ENCODE results near the gene USP17L20. TPM values are rescaled to one million over a fixed set of nuclear protein-coding genes. Genes with fewer than 3 reads are reported as not detected.
"Not testable (repeated sequence)": the region's sequence is repeated elsewhere in the genome, so short reads cannot be mapped to it uniquely, and the experiment has no call there.

USP17L20 gene
- total and polyA plus RNA-seq, 2 experiments from 2014 or later: not detected

- H3K36me3 ChIP-seq (ENCODE audit: low read depth); H2AFZ ChIP-seq; H3K9me3 ChIP-seq (ENCODE audit: low read depth); DNase-seq; H4K20me1 ChIP-seq (ENCODE audit: insufficient read depth); H3K79me2 ChIP-seq (ENCODE audit: insufficient read depth); H3K4me3 ChIP-seq; H3K4me2 ChIP-seq (ENCODE audit: unreplicated experiment); H3K9me2 ChIP-seq (ENCODE audit: insufficient read depth); H3F3A ChIP-seq (ENCODE audit: insufficient read depth); in situ Hi-C loops (cut with MboI); H3K27ac ChIP-seq; H3K4me1 ChIP-seq (ENCODE audit: insufficient read depth); H3K27me3 ChIP-seq (replicated peaks; ENCODE audit: insufficient read depth); H3K9ac ChIP-seq: not testable (repeated sequence)
- WGBS, 2 experiments (ENCODE audit: low coverage in 1 of 2, low lambda C conversion rate in 2 of 2, missing lambda C conversion rate in 2 of 2): 40% methylated on average over 3 to 4 of the region's 12 CpGs
Measured at GRCh38 chr4:9238461-9238860, 19.5 kb upstream of the USP17L20 start.

GRCh38 chr4:9243579-9243978 is 14.3 kb upstream of the USP17L20 start, which contains the start of gene USP17L17:
Gene USP17L17 (plus strand): TSS chr4:9243879. CDS start chr4:9243879, 0 bp downstream.
- H3K36me3 ChIP-seq (ENCODE audit: low read depth); H3K27me3 ChIP-seq (replicated peaks; ENCODE audit: insufficient read depth); H2AFZ ChIP-seq; H3K4me1 ChIP-seq (ENCODE audit: insufficient read depth); DNase-seq; H3K9me3 ChIP-seq (ENCODE audit: low read depth); H3F3A ChIP-seq (ENCODE audit: insufficient read depth); H3K4me3 ChIP-seq; H3K79me2 ChIP-seq (ENCODE audit: insufficient read depth); in situ Hi-C loops (cut with MboI); H3K4me2 ChIP-seq (ENCODE audit: unreplicated experiment); H3K9me2 ChIP-seq (ENCODE audit: insufficient read depth); H3K9ac ChIP-seq; H4K20me1 ChIP-seq (ENCODE audit: insufficient read depth); H3K27ac ChIP-seq: not testable (repeated sequence)
- 61 to 67% methylated on average over 12 of the region's 14 CpGs for WGBS, 2 experiments (ENCODE audit: low coverage in 1 of 2, low lambda C conversion rate in 2 of 2, missing lambda C conversion rate in 2 of 2)

GRCh38 chr4:9247953-9248680 is 9.8 kb upstream of the USP17L20 start, which contains the start of gene USP17L18:
Gene USP17L18 (plus strand): TSS chr4:9248630. CDS start chr4:9248630, 0 bp downstream.
- H2AFZ ChIP-seq; H3K9me3 ChIP-seq (ENCODE audit: low read depth); H3K27me3 ChIP-seq (replicated peaks; ENCODE audit: insufficient read depth); H3K9ac ChIP-seq; H3K27ac ChIP-seq; DNase-seq; H3K4me1 ChIP-seq (ENCODE audit: insufficient read depth); in situ Hi-C loops (cut with MboI); H3K9me2 ChIP-seq (ENCODE audit: insufficient read depth); H3K79me2 ChIP-seq (ENCODE audit: insufficient read depth); H3K36me3 ChIP-seq (ENCODE audit: low read depth); H3K4me2 ChIP-seq (ENCODE audit: unreplicated experiment); H4K20me1 ChIP-seq (ENCODE audit: insufficient read depth); H3F3A ChIP-seq (ENCODE audit: insufficient read depth); H3K4me3 ChIP-seq: not testable (repeated sequence)
- WGBS, 2 experiments (ENCODE audit: low coverage in 1 of 2, low lambda C conversion rate in 2 of 2, missing lambda C conversion rate in 2 of 2): 60% methylated on average over 17 to 18 of the region's 26 CpGs

GRCh38 chr4:9253078-9253477 is 4.8 kb upstream of the USP17L20 start, which contains the start of gene USP17L19:
Gene USP17L19 (plus strand): TSS chr4:9253378. CDS start chr4:9253378, 0 bp downstream.
- H4K20me1 ChIP-seq (ENCODE audit: insufficient read depth); H3K27me3 ChIP-seq (replicated peaks; ENCODE audit: insufficient read depth); H2AFZ ChIP-seq; H3F3A ChIP-seq (ENCODE audit: insufficient read depth); H3K9ac ChIP-seq; H3K4me3 ChIP-seq; DNase-seq; H3K79me2 ChIP-seq (ENCODE audit: insufficient read depth); H3K27ac ChIP-seq; in situ Hi-C loops (cut with MboI); H3K4me2 ChIP-seq (ENCODE audit: unreplicated experiment); H3K9me2 ChIP-seq (ENCODE audit: insufficient read depth); H3K36me3 ChIP-seq (ENCODE audit: low read depth); H3K9me3 ChIP-seq (ENCODE audit: low read depth); H3K4me1 ChIP-seq (ENCODE audit: insufficient read depth): not testable (repeated sequence)
- WGBS, 2 experiments (ENCODE audit: low coverage in 1 of 2, low lambda C conversion rate in 2 of 2, missing lambda C conversion rate in 2 of 2): no CpG with 5 or more reads among the region's 13 CpGs

- H3K27me3 ChIP-seq (replicated peaks; ENCODE audit: insufficient read depth); H3K9me2 ChIP-seq (ENCODE audit: insufficient read depth); H3K9me3 ChIP-seq (ENCODE audit: low read depth); H3K4me1 ChIP-seq (ENCODE audit: insufficient read depth); H3K27ac ChIP-seq; H3F3A ChIP-seq (ENCODE audit: insufficient read depth); H3K4me2 ChIP-seq (ENCODE audit: unreplicated experiment); H4K20me1 ChIP-seq (ENCODE audit: insufficient read depth); H3K4me3 ChIP-seq; H3K79me2 ChIP-seq (ENCODE audit: insufficient read depth); DNase-seq; H3K9ac ChIP-seq; H2AFZ ChIP-seq; H3K36me3 ChIP-seq (ENCODE audit: low read depth); in situ Hi-C loops (cut with MboI): not testable (repeated sequence)
- no CpG with 5 or more reads among the region's 13 CpGs for WGBS, 2 experiments (ENCODE audit: low coverage in 1 of 2, low lambda C conversion rate in 2 of 2, missing lambda C conversion rate in 2 of 2)
Measured at GRCh38 chr4:9262572-9262971, 4.6 kb downstream of the USP17L20 start, which contains the start of gene USP17L21. Gene USP17L21 (plus strand): TSS chr4:9262872. CDS start chr4:9262872, 0 bp downstream.

GRCh38 chr4:9267319-9267718 is 9.4 kb downstream of the USP17L20 start, which contains the start of gene USP17L22:
Gene USP17L22 (plus strand): TSS chr4:9267619. CDS start chr4:9267619, 0 bp downstream.
- H3K9ac ChIP-seq; H3K4me2 ChIP-seq (ENCODE audit: unreplicated experiment); H2AFZ ChIP-seq; H3K4me3 ChIP-seq; H4K20me1 ChIP-seq (ENCODE audit: insufficient read depth); H3K36me3 ChIP-seq (ENCODE audit: low read depth); H3K27me3 ChIP-seq (replicated peaks; ENCODE audit: insufficient read depth); H3K9me2 ChIP-seq (ENCODE audit: insufficient read depth); H3F3A ChIP-seq (ENCODE audit: insufficient read depth); DNase-seq; H3K27ac ChIP-seq; H3K4me1 ChIP-seq (ENCODE audit: insufficient read depth); in situ Hi-C loops (cut with MboI); H3K9me3 ChIP-seq (ENCODE audit: low read depth); H3K79me2 ChIP-seq (ENCODE audit: insufficient read depth): not testable (repeated sequence)
- no CpG with 5 or more reads among the region's 15 CpGs for WGBS, 2 experiments (ENCODE audit: low coverage in 1 of 2, low lambda C conversion rate in 2 of 2, missing lambda C conversion rate in 2 of 2)

GRCh38 chr4:9271719-9272118 is 13.8 kb downstream of the USP17L20 start:
- 60 to 61% methylated on average over 8 of the region's 10 CpGs for WGBS, 2 experiments (ENCODE audit: low coverage in 1 of 2, low lambda C conversion rate in 2 of 2, missing lambda C conversion rate in 2 of 2)
- H3K9me3 ChIP-seq (ENCODE audit: low read depth): not testable (repeated sequence)

More at GRCh38 chr4:9271719-9272118, 13.8 kb downstream of the USP17L20 start:
- H3K4me1 ChIP-seq (ENCODE audit: insufficient read depth); H3K4me3 ChIP-seq; H3K36me3 ChIP-seq (ENCODE audit: low read depth); H3K79me2 ChIP-seq (ENCODE audit: insufficient read depth); H3F3A ChIP-seq (ENCODE audit: insufficient read depth); H3K27ac ChIP-seq; H4K20me1 ChIP-seq (ENCODE audit: insufficient read depth); H2AFZ ChIP-seq; H3K9ac ChIP-seq; DNase-seq; H3K4me2 ChIP-seq (ENCODE audit: unreplicated experiment); in situ Hi-C loops (cut with MboI); H3K9me2 ChIP-seq (ENCODE audit: insufficient read depth); H3K27me3 ChIP-seq (replicated peaks; ENCODE audit: insufficient read depth): not testable (repeated sequence)
